HG03575 (cell line): ENCODE measurements around the gene FAM169A.

Experiments
- ATAC-seq: cut with Tn5 transposase; IDR thresholded peaks from one replicate; pipeline ENCODE4 v1.9.1; 2021; ENCODE audit not compliant: unreplicated experiment, insufficient number of reproducible peaks, low FRiP score; ENCODE audit errors: extremely low read depth

FAM169A gene

DNA sequence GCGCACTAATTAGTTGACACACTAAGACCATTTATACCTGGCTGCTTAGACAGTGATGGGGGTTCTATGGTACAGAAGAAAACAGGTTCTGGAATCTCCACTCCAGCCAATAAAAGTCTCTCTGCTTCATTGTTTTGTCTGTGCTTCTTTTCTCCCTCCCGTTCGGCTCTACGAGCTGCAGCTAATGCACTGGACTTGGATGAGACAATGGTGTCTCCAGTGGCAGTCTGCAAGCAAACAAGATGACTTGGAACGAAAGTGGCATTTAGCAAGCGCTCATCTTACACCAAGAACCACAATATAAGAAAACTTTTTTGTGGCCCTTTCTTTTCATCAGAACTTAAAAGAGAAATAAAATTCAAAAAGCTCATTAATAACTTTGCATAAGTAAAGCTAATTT is 129.4 kb downstream of the FAM169A start:
- ATAC-seq = no peak
